Left forelimb (tissue), 1 donor: ENCODE data around the gene LETMD1.
"Not testable (repeated sequence)": the region's sequence is repeated elsewhere in the genome, so short reads cannot be mapped to it uniquely, and the experiment has no call there.

Experiments
- DNase-seq: peaks from one replicate; pipeline ENCODE4 v3.0.0-alpha.2; 2018; ENCODE audit warnings: low spot score

The LETMD1 gene

GRCh38 chr12:51047655-51048540 lies at the start of gene LETMD1:
LETMD1 (plus strand) TSS chr12:51048327; CDS start chr12:51048357, 30 bp downstream.
- peak; percentile 96 for DNase-seq

GRCh38 chr12:50999093-50999492 lies 49.0 kb upstream of the LETMD1 start:
- no peak for DNase-seq

- no peak for DNase-seq
Measured at GRCh38 chr12:51000245-51000644, 47.9 kb upstream of the LETMD1 start.

- no peak for DNase-seq
Measured at GRCh38 chr12:51001799-51002198, 46.3 kb upstream of the LETMD1 start.

GRCh38 chr12:51004504-51004903 lies 43.6 kb upstream of the LETMD1 start:
- DNase-seq = no peak

- DNase-seq = no peak
Measured at GRCh38 chr12:51005030-51005429, 43.1 kb upstream of the LETMD1 start.

- DNase-seq = no peak
Measured at GRCh38 chr12:51005671-51006070, 42.5 kb upstream of the LETMD1 start.

GRCh38 chr12:51008329-51009055 lies 39.6 kb upstream of the LETMD1 start:
- DNase-seq = no peak

GRCh38 chr12:51009056-51009440 lies 39.1 kb upstream of the LETMD1 start:
- no peak for DNase-seq

GRCh38 chr12:51011955-51012354 lies 36.2 kb upstream of the LETMD1 start:
- no peak for DNase-seq

- DNase-seq = no peak
Measured at GRCh38 chr12:51012570-51013236, 35.4 kb upstream of the LETMD1 start.

- no peak for DNase-seq
Measured at GRCh38 chr12:51013441-51013840, 34.7 kb upstream of the LETMD1 start.

GRCh38 chr12:51014467-51014866 lies 33.7 kb upstream of the LETMD1 start:
- DNase-seq = not testable (repeated sequence)

- no peak for DNase-seq
Measured at GRCh38 chr12:51017452-51017851, 30.7 kb upstream of the LETMD1 start.

GRCh38 chr12:51018956-51019355 lies 29.2 kb upstream of the LETMD1 start:
- no peak for DNase-seq

GRCh38 chr12:51019927-51020326 lies 28.2 kb upstream of the LETMD1 start:
- DNase-seq = no peak

- no peak for DNase-seq
Measured at GRCh38 chr12:51020448-51021182, 27.5 kb upstream of the LETMD1 start.

- no peak for DNase-seq
Measured at GRCh38 chr12:51021694-51022093, 26.4 kb upstream of the LETMD1 start.

- no peak for DNase-seq
Measured at GRCh38 chr12:51023625-51024382, 24.3 kb upstream of the LETMD1 start.

GRCh38 chr12:51025338-51025835 lies 22.7 kb upstream of the LETMD1 start:
- no peak for DNase-seq
